C1 segment of cervical spinal cord (tissue), 14 donors: ENCODE measurements around the gene MARCHF10.
"Not testable (repeated sequence)": the region's sequence is repeated elsewhere in the genome, so short reads cannot be mapped to it uniquely, and the experiment has no call there.

ENCODE experiments used
- DNase-seq, 14 donors: peaks; one replicate each; lab custom pipeline; 2025; lab: John Stamatoyannopoulos, UW

MARCHF10 gene

GRCh38 chr17:62807812-62808575, at the start of gene MARCHF10:
MARCHF10 (minus strand) TSS chr17:62808314; CDS start chr17:62801735, 6,579 bp downstream.
- peak in 1 of 14 donors; percentile 7 for DNase-seq

DNA sequence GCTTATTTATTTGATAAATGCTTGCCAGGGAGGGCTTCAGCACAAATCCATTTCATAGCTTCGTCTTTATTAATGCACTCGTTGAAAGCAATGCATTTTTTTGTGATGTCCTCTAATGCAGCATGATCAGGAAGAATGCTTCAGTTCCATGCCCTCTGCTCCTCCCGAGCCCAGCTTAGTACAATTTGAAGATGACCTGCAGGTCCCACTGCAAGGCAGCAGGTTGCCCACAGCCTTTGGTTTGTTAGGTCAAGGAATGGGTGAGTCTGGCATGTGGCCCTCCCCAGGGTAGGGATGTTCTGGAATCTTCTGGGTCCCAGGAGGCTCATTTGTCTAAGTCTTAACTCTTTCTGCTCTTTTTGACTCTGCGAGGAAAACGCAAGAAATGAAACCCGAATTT, 49.4 kb upstream of the MARCHF10 start:
- no peak for DNase-seq

GRCh38 chr17:62856594-62856993, 48.5 kb upstream of the MARCHF10 start:
- DNase-seq: no peak

DNA sequence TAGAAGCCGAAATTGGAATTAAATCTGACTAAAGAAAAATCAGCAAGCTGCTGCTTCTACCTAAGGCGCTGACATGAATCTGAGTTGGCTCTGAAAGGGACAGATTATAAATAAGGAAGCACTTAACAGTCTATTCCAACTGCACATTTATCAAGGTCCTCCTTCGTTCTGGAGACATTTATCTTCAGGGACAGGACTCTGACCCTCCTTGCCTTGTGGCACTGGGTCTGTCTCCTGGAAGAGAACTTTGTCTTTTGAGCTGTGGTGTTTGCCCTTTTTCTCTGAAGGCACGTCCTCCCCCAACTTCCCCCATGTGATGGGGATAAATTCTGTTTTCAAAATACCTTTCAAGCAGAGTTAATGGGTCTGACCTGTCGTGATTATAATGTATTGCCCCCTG, 47.0 kb upstream of the MARCHF10 start:
- DNase-seq: no peak

DNA sequence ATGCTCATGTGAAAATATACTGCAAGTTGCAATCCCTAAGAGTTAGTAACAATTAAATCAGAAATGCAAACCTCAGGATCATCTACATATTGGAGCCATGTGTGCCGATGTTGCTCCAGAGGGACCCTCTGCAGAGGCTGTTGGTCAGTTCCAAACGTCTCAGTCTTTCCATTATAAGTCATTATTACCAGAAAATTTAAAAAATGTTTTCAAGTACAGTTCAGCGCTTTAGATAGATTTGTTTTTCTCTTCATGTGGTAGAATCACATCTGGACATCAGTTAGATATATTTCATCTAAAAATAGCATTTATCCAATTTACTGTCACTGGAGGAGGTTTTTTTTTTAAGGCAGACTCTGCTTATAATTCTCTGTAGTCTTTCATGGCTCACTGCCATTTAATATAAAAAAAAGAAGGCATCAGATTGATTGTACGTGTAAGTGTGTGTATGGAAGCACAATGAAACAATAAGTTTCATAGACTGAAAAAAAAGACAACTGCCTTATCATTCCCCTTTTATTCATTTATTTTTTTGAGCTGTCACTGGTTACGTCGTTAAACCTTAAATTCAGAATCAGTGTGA, 46.1 kb upstream of the MARCHF10 start:
- no peak for DNase-seq

GRCh38 chr17:62852195-62852594, 44.1 kb upstream of the MARCHF10 start:
- no peak for DNase-seq

GRCh38 chr17:62849591-62850415, 41.7 kb upstream of the MARCHF10 start:
- not testable (repeated sequence) for DNase-seq

DNA sequence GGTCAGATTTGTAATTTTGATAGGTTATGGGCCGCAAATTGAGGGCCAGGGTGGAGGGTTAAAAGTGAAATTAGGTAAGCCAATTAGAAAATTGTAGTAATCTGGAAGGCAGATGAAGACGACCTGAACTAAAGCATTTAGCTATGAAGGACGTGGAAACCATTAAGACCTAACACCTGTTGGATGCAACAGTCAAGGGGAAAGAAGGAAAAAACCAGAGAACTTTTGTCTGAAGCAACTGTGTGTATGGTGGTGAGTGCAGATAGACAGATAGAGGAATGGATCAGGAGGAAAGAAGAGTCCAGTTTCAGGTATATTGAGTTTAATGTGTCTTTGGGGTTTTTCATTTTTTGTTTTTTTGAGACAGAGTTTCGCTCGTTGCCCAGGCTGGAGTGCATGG, 40.2 kb upstream of the MARCHF10 start:
- DNase-seq: no peak

DNA sequence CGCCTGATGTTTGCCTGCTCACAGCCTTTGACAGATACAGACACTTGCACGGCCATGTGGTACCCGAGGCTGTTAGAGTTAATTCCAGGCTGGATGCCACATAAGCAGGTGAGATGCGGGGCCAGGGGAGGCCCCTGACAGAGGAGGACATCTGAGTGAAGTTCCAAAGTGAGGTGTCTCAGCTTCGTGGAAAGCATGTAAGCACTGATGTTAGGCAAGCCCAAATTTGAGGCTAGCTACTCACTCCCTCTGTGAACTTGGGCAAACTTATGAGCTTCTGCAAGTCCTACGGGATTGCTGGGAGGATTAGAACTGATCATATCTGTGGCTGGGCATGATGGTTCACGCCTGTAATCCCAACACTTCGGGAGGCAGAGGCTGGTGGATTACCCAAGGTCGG, 39.3 kb upstream of the MARCHF10 start:
- DNase-seq: no peak

- no peak for DNase-seq
Observed at GRCh38 chr17:62840871-62841270, 32.8 kb upstream of the MARCHF10 start.

DNA sequence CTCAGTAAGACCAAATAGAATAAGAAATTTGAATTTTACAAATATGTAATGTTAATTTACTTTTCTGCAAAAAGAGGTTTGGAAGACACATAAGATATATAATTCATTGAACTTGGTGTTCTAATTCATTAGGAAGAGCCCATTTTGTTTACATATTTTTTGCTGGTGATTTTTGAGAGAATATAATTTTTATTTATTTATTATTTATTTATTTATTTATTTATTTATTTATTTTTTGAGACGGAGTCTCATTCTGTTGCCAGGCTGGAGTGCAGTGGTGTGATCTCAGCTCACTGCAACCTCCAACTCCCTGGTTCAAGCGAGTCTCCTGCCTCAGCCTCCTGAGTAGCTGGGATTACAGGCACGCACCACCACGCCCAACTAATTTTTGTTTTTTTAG, 25.7 kb upstream of the MARCHF10 start:
- not testable (repeated sequence) for DNase-seq

DNA sequence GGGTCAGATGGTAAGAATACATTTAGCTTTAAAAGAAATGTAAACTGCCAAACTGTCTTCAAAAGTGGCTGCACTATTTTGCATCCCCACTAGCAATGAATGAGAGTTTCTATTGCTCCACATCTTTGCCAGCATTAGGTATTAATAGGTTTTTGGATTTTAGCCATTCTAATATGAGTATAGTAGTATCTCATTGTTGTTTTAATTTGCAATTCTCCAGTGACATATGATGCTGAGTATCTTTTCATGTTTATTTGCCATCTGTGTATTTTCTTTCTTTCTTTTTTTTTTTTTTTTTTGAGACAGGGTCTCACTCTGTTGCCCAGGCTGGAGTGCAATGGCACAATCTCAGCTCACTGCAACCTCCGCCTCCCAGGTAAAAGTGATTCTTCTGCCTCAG, 24.3 kb upstream of the MARCHF10 start:
- DNase-seq: no peak

GRCh38 chr17:62831066-62831465, 23.0 kb upstream of the MARCHF10 start:
- DNase-seq: not testable (repeated sequence)

DNA sequence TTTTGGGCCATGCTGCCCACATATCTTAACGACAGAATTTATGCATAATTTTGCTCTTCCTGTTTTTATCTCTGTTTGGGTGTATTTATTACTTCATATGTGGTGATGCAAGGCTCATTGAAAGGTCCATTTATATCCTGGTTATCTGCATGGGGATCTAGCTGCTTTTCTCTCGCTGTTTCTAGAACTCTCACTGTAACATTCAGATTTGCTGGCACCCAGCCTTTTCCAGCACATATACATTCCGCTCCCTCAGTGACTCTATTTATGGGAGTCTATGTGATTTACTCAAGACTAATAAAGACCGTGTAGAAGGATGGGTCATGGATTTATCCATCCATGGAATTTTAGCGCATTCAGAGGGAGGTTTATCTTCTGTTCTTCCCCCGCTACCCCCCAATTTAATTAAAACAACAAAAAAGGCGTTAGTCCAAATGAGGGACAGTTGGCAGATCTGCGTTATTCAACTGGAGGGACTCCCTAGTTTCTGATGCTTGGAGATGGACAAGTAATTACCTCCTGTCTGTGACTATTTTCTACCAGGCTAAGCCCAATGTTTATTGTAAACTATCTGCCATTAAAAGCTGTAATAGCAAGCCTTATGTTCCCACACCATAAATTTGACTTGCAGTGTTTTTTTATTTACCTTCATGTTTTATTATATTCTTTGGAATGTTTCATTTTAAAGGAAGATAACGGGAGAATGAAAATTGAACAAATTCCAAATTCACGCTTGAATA, 19.8 kb upstream of the MARCHF10 start:
- DNase-seq: no peak

DNA sequence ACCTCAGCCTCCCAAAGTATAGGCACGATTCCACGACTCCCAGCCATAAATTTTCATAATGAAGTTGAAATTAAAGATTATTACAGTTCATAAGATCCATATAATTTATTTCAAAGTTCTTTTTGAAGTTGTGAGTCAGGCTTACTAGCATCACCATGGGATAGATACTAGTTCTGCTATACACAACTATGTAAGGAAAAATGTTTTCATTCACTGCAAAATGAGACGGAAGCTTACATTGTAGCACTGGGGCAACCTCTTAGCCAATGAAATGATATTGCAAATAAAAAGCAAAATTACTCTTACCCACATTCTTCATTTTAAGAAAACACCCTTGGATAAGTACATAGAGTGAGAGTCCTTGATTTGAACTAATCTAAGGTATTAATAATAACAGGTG, 18.8 kb upstream of the MARCHF10 start:
- no peak for DNase-seq

DNA sequence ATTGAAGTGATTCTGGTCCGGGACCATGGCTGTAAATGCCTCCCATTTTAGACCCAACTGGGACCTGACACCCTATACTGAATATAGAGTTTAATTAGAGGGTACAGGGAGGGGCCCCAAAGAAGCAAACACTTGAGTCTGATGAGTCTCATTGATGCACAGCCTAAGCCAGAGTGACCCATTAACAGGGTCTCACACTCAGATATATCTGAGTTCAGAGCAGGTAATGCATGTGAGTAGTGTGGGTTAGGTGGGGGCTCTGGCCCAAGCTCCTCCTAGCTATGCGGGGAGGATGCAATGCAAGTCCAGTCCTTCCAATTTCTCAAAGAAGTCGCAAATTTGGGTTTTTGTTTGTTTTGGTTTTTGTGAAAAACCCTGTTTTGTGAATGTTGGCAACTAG, 17.1 kb upstream of the MARCHF10 start:
- DNase-seq: no peak

DNA sequence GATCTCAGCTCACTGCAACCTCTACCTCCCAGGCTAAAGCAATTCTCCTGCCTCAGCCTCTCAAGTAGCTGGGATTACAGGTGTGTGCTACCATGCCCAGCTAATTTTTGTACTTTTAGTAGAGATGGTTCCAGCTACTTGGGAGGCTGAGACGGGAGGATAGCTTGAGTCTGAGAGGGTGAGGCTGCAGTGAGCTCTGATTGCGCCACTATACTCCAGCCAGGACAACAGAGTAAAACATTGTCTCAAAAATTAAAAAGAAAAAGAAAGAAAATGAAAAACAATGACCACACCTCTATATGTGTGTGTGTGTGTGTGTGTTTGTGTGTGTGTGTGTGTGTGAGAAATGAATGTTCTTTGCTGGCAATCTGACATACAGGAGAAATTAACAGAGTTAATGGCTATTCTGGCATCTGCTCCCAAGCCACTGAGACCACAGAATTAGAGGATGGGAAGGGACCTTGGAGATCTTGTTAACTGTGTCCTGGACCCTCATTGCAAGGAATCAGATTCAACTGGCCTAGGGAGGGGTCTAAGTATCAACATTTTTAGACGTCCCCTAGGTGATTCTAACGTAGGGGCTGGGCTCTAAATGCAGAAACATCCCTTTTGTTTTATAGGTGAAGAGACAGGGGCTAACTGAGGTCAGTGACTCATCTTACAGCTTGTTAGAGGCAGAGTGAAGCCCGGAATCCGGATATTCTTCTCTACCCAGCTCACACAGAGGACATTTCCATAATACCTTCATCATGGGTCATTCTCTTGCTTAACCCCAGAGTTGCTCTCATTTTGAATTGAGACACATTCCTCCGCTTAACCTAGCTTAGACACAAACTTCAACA, 16.4 kb upstream of the MARCHF10 start:
- no peak for DNase-seq

- no peak for DNase-seq
Observed at GRCh38 chr17:62823111-62823893, 15.2 kb upstream of the MARCHF10 start.

DNA sequence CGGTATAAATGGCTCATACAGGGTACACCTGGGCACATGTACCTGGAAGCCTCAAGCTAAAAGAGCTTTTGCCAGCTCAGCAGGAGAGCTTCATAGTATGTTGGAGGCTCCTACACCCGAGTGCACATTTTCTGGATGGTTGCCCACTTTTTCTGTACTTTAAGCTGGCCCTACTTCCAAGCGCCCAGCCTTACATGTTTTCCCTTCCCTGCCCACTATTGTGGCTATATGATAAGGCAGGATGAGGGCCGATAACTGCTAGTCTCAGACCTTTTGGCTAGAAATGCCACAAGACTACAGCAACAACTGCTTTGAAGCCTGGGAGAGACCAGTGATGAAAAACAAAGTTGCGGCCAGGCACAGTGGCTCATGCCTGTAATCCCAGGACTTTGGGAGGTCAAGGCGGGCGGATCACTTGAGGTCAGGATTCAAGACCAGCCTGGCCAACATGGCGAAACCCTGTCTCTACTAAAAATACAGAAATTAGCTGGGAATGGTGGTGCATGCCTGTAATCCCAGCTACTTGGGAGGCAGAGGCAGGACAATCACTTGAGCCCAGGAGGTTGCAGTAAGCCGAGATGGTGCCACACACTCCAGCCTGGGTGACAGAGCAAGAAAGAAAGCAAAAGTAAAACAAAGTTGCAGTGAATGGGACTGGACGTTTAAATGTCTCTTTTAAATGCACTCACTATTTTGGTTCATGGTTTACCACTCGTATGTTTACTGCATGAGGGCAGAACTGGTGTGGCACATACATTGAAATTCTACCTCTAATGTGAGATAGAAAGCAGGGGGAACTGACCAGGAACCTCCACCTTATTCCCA, 14.2 kb upstream of the MARCHF10 start:
- DNase-seq: no peak
